ENCODE data around the gene SSC4D.
"Not testable (repeated sequence)": the region's sequence is repeated elsewhere in the genome, so short reads cannot be mapped to it uniquely, and the experiment has no call there.

Gene SSC4D

GRCh38 chr7:76381814-76382213 lies 27.7 kb downstream of the SSC4D start:
- no peak for DNase-seq

- DNase-seq = no peak
Measured at GRCh38 chr7:76380623-76380966, 28.9 kb downstream of the SSC4D start.

- DNase-seq = no peak
Measured at GRCh38 chr7:76377186-76377918, 32.1 kb downstream of the SSC4D start.

GRCh38 chr7:76375251-76375650 lies 34.2 kb downstream of the SSC4D start:
- DNase-seq = no peak

GRCh38 chr7:76372984-76373833 lies 36.3 kb downstream of the SSC4D start:
- peak; percentile 50 to 62 (median 56) for DNase-seq

GRCh38 chr7:76371396-76371795 lies 38.1 kb downstream of the SSC4D start:
- no peak for DNase-seq

- DNase-seq = no peak
Measured at GRCh38 chr7:76369018-76369417, 40.5 kb downstream of the SSC4D start.

GRCh38 chr7:76368190-76368589 lies 41.3 kb downstream of the SSC4D start:
- DNase-seq = no peak

GRCh38 chr7:76364198-76364584 lies 45.3 kb downstream of the SSC4D start:
- peak; percentile 69 to 79 (median 72) for DNase-seq

- DNase-seq = not testable (repeated sequence)
Measured at GRCh38 chr7:76363754-76364153, 45.7 kb downstream of the SSC4D start.

- peak in 1 of 3 donors; percentile 32 for DNase-seq
Measured at GRCh38 chr7:76359978-76360638, 49.4 kb downstream of the SSC4D start.

GRCh38 chr7:76359111-76359977 lies 50.2 kb downstream of the SSC4D start:
- DNase-seq = peak; percentile 98 to 99 (median 98)

GRCh38 chr7:76358481-76359110 lies 50.9 kb downstream of the SSC4D start, which contains the start of gene YWHAG:
Gene YWHAG, minus strand, starts transcription at chr7:76358991. Its CDS starts 183 bp downstream, at chr7:76358808.
- DNase-seq = peak; percentile 91 to 98 (median 96)

- DNase-seq = peak; percentile 71 to 92 (median 78)
Measured at GRCh38 chr7:76358011-76358480, 51.5 kb downstream of the SSC4D start.

GRCh38 chr7:76357475-76358010 lies 52.0 kb downstream of the SSC4D start:
- no peak for DNase-seq

- DNase-seq = peak in 2 of 3 donors; percentile 33 to 38
Measured at GRCh38 chr7:76356823-76357222, 52.7 kb downstream of the SSC4D start.

- DNase-seq = no peak
Measured at GRCh38 chr7:76356115-76356514, 53.4 kb downstream of the SSC4D start.

- no peak for DNase-seq
Measured at GRCh38 chr7:76354981-76355730, 54.3 kb downstream of the SSC4D start.

- no peak for DNase-seq
Measured at GRCh38 chr7:76354516-76354915, 55.0 kb downstream of the SSC4D start.

- no peak for DNase-seq
Measured at GRCh38 chr7:76353744-76354143, 55.8 kb downstream of the SSC4D start.

GRCh38 chr7:76352193-76352592 lies 57.3 kb downstream of the SSC4D start:
- DNase-seq = peak; percentile 31 to 44 (median 32)
